Spleen (tissue), 11 donors: ENCODE data around the gene SCARB1. TPM values are rescaled to one million over a fixed set of nuclear protein-coding genes. Genes with fewer than 3 reads are reported as not detected.
A peak's percentile ranks its signal among the peaks of the same experiment; 100 is the strongest.

ENCODE experiments used
- DNase-seq: peaks from one replicate; pipeline ENCODE4 v3.0.0-alpha.2; 2020
- H3K27ac ChIP-seq, 8 donors: fragments of 200-600 bp; sonication (generic) in 7 of 8; 1 replicate in 4 of 8; 2 replicates in 4 of 8; pipeline versions ENCODE4 v1.5.0 to v1.8.0; 2016 to 2021; ENCODE audit warnings: inconsistent platforms in 4 of 8, mild to moderate bottlenecking in 4 of 8, moderate library complexity in 1 of 8
- H3K27me3 ChIP-seq, 7 donors: fragments of 200-600 bp; sonication (generic) in 6 of 7; replicated peaks in 1 of 7; 1 replicate in 4 of 7; 2 replicates in 3 of 7; pipeline versions ENCODE4 v1.5.0 to v1.8.0; 2016 to 2021; ENCODE audit warnings: inconsistent platforms in 3 of 7, mild to moderate bottlenecking in 1 of 7
- H3K36me3 ChIP-seq, 6 donors: fragments of 200-600 bp; sonication (generic) in 5 of 6; 1 replicate in 4 of 6; 2 replicates in 2 of 6; pipeline versions ENCODE4 v1.5.0 to v1.8.0; 2016 to 2021; ENCODE audit warnings: inconsistent platforms in 2 of 6
- H3K4me1 ChIP-seq, 6 donors: fragments of 200-600 bp; sonication (generic) in 5 of 6; 1 replicate in 3 of 6; 2 replicates in 3 of 6; pipeline versions ENCODE4 v1.5.0 to v1.8.0; 2016 to 2021; ENCODE audit warnings: inconsistent platforms in 3 of 6
- H3K4me3 ChIP-seq, 8 donors: fragments of 200-600 bp; sonication (generic) in 7 of 8; 1 replicate in 4 of 8; 2 replicates in 4 of 8; pipeline versions ENCODE4 v1.5.0 to v1.8.0; 2016 to 2021; ENCODE audit warnings: inconsistent platforms in 4 of 8, mild to moderate bottlenecking in 4 of 8, moderate library complexity in 2 of 8
- H3K9me3 ChIP-seq, 8 donors: fragments of 200-600 bp; sonication (generic) in 7 of 8; 1 replicate in 4 of 8; 2 replicates in 4 of 8; pipeline versions ENCODE4 v1.5.0 to v1.8.0; 2016 to 2021; ENCODE audit warnings: inconsistent platforms in 4 of 8
- CTCF ChIP-seq, 11 experiments: fragments of 200-600 bp in 7 of 11; fragments of 450-650 bp in 4 of 11; sonication (generic) in 4 of 11; IDR thresholded peaks in 8 of 11; conservative IDR thresholded peaks in 3 of 11; 1 replicate in 7 of 11; 2 replicates in 4 of 11; pipeline versions ENCODE4 v1.4.0 to v1.8.0; 2016 to 2021; ENCODE audit warnings: antibody characterized with exemption in 11 of 11, inconsistent platforms in 4 of 11, mild to moderate bottlenecking in 1 of 11
- POLR2A ChIP-seq, 3 donors: fragments of 450-650 bp; IDR thresholded peaks; one replicate each; pipeline ENCODE4 v1.5.1; 2017; ENCODE audit warnings: antibody characterized with exemption in 3 of 3, mild to moderate bottlenecking in 1 of 3
- POLR2AphosphoS5 ChIP-seq, 3 donors: sonication (generic); formaldehyde crosslinking; IDR thresholded peaks; one replicate each; pipeline ENCODE4 v1.5.1; 2017; ENCODE audit warnings: antibody characterized with exemption in 3 of 3
- WGBS, 5 donors: extraction: QIAGEN DNeasy Blood & Tissue Kit in 3 of 5; methylation state at CpG; one replicate each; pipeline versions ENCODE4 v1.1.5 to v1.1.7; 2013 to 2018; 5-methylcytosine and 5-hydroxymethylcytosine counted together
- intact Hi-C: fragments of 100-400 bp; cut with DNase I; formaldehyde crosslinking; loops from one replicate; pipeline ENCODE4 v1.15.0; 2023; ENCODE audit warnings: low total_unique reads
- polyA plus RNA-seq, 3 donors: library from polyadenylated mRNA; stranded (reverse); fragments of 200-250 nt; gene quantifications; one replicate each; pipeline ENCODE4 v1.2.1, GENCODE V29; 2013
- total RNA-seq, 7 donors: library from RNA; depleted of rRNA in 3 of 7; stranded (reverse); fragments of >200 nt in 3 of 7; fragmentation: NEBNext Ultra II Directional in 4 of 7; extraction: Animal tissue kit (Norgen Biotek cat#: 25700) in 4 of 7; gene quantifications; one replicate each; pipeline versions ENCODE4 v1.1.0 to v1.2.1, GENCODE V29; 2016 to 2021
- donor health status: healthy with polysubstance abuse.
- donor health status: DM: no; HTN: no; CAD: no; lungs with moderate emphysema.
- donor health status: DM: no; HTN: no; CAD: no.
- donor health status: Bipolar disorder and iron deficiency.
- donor health status: healthy.
- donor health status: DM: no; HTN: no; CAD: no.
- donor health status: DM: yes; HTN: yes; CAD: no.

SCARB1 gene
- total and polyA plus RNA-seq, 10 donors: 11.9 to 59.3 (median 24.3) TPM

- DNase-seq: no peak
- no peak overlapping the region for H3K27ac ChIP-seq
- peaks cover 0 to 42% (median 18%) of the 10 kb centered on the region in 6 donors for H3K4me1 ChIP-seq
- no peaks in the 10 kb centered on the region for H3K9me3 ChIP-seq
- H3K27me3 ChIP-seq: no peaks in the 10 kb centered on the region
- TF ChIP-seq CTCF (IDR thresholded peaks at IDR 0.05 in 8 of 11, conservative IDR thresholded peaks at IDR 0.05 in 3 of 11) (no peak), POLR2A (IDR thresholded peaks at IDR 0.05) (no peak), POLR2AphosphoS5 (IDR thresholded peaks at IDR 0.05) (no peak)
- intact Hi-C loops: no loop called here
- 93 to 100% (median 96%) methylated on average over 3 of the region's 3 CpGs for WGBS, 5 donors
- no peak overlapping the region for H3K4me3 ChIP-seq
- H3K36me3 ChIP-seq: peaks cover 0 to 17% (median 0%) of the 10 kb centered on the region in 6 donors
These were observed 83.3 kb downstream of the SCARB1 start for GRCh38 chr12:124780336-124780735.

GRCh38 chr12:124779161-124780141 lies 84.2 kb downstream of the SCARB1 start:
- no peak overlapping the region for H3K27ac ChIP-seq
- no peak overlapping the region for H3K4me3 ChIP-seq
- intact Hi-C loops: no loop called here
- no peak for TF ChIP-seq CTCF (IDR thresholded peaks at IDR 0.05 in 8 of 11, conservative IDR thresholded peaks at IDR 0.05 in 3 of 11)
- peak in 1 of 3 donors; percentile 28 for TF ChIP-seq POLR2AphosphoS5 (IDR thresholded peaks at IDR 0.05)
- no peaks in the 10 kb centered on the region for H3K27me3 ChIP-seq
- no peaks in the 10 kb centered on the region for H3K9me3 ChIP-seq
- H3K4me1 ChIP-seq: peaks cover 0 to 51% (median 25%) of the 10 kb centered on the region in 6 donors
- DNase-seq: no peak
- H3K36me3 ChIP-seq: peaks cover 0 to 8% (median 0%) of the 10 kb centered on the region in 6 donors
- WGBS, 5 donors: 74 to 84% (median 78%) methylated on average over 24 to 27 of the region's 27 CpGs

- H3K9me3 ChIP-seq: no peaks in the 10 kb centered on the region
- H3K27ac ChIP-seq: peak overlapping the region in 1 of 8 donors; percentile 68
- no peak overlapping the region for H3K4me3 ChIP-seq
- intact Hi-C loops: no loop called here
- 76 to 93% (median 85%) methylated on average over 7 to 12 of the region's 12 CpGs for WGBS, 5 donors
- TF ChIP-seq POLR2AphosphoS5 (IDR thresholded peaks at IDR 0.05) (no peak), CTCF (IDR thresholded peaks at IDR 0.05 in 8 of 11, conservative IDR thresholded peaks at IDR 0.05 in 3 of 11) (no peak), POLR2A (IDR thresholded peaks at IDR 0.05) (no peak)
- no peaks in the 10 kb centered on the region for H3K27me3 ChIP-seq
- DNase-seq: no peak
- H3K36me3 ChIP-seq: peaks cover 0 to 7% (median 0%) of the 10 kb centered on the region in 6 donors
- peaks cover 0 to 62% (median 33%) of the 10 kb centered on the region in 6 donors for H3K4me1 ChIP-seq
These were observed 85.3 kb downstream of the SCARB1 start for GRCh38 chr12:124778411-124778810.
